ENCODE results near the gene PRKN.

Gene PRKN

GRCh38 chr6:162640756-162641155 is 86.8 kb downstream of the PRKN start:
- no peak for TF ChIP-seq CTCF (IDR thresholded peaks at IDR 0.05; ENCODE audit: insufficient read depth, low read depth, low read length, missing control alignments)
- no peak overlapping the region for H3K4me3 ChIP-seq (ENCODE audit: low read length)
- no peak for DNase-seq (ENCODE audit: low read depth)

- no peak for DNase-seq (ENCODE audit: low read depth)
- no peak for TF ChIP-seq CTCF (IDR thresholded peaks at IDR 0.05; ENCODE audit: insufficient read depth, low read depth, low read length, missing control alignments)
- no peak overlapping the region for H3K4me3 ChIP-seq (ENCODE audit: low read length)
These were observed 87.6 kb downstream of the PRKN start for GRCh38 chr6:162639951-162640350.

GRCh38 chr6:162638931-162639574 is 88.5 kb downstream of the PRKN start:
- DNase-seq (ENCODE audit: low read depth) = no peak
- H3K4me3 ChIP-seq (ENCODE audit: low read length) = no peak overlapping the region
- TF ChIP-seq CTCF (IDR thresholded peaks at IDR 0.05; ENCODE audit: insufficient read depth, low read depth, low read length, missing control alignments) = no peak

GRCh38 chr6:162637317-162637716 is 90.2 kb downstream of the PRKN start:
- no peak for TF ChIP-seq CTCF (IDR thresholded peaks at IDR 0.05; ENCODE audit: insufficient read depth, low read depth, low read length, missing control alignments)
- no peak overlapping the region for H3K4me3 ChIP-seq (ENCODE audit: low read length)
- no peak for DNase-seq (ENCODE audit: low read depth)

- H3K4me3 ChIP-seq (ENCODE audit: low read length) = no peak overlapping the region
- no peak for DNase-seq (ENCODE audit: low read depth)
- TF ChIP-seq CTCF (IDR thresholded peaks at IDR 0.05; ENCODE audit: insufficient read depth, low read depth, low read length, missing control alignments) = no peak
These were observed 91.4 kb downstream of the PRKN start for GRCh38 chr6:162636167-162636566.

- DNase-seq (ENCODE audit: low read depth) = no peak
- no peak for TF ChIP-seq CTCF (IDR thresholded peaks at IDR 0.05; ENCODE audit: insufficient read depth, low read depth, low read length, missing control alignments)
- H3K4me3 ChIP-seq (ENCODE audit: low read length) = no peak overlapping the region
These were observed 96.0 kb downstream of the PRKN start for GRCh38 chr6:162631546-162631945.

- DNase-seq (ENCODE audit: low read depth) = no peak
- no peak for TF ChIP-seq CTCF (IDR thresholded peaks at IDR 0.05; ENCODE audit: insufficient read depth, low read depth, low read length, missing control alignments)
- no peak overlapping the region for H3K4me3 ChIP-seq (ENCODE audit: low read length)
These were observed 97.5 kb downstream of the PRKN start for GRCh38 chr6:162630069-162630468.

All from epithelial cell of esophagus (primary cell).